GM19463 (cell line): ENCODE measurements around the gene FBN1.

Source experiments
- ATAC-seq: cut with Tn5 transposase; IDR thresholded peaks from one replicate; pipeline ENCODE4 v1.9.1; 2021; ENCODE audit warnings: mild to moderate bottlenecking, moderate library complexity; ENCODE audit not compliant: unreplicated experiment

Gene FBN1

DNA sequence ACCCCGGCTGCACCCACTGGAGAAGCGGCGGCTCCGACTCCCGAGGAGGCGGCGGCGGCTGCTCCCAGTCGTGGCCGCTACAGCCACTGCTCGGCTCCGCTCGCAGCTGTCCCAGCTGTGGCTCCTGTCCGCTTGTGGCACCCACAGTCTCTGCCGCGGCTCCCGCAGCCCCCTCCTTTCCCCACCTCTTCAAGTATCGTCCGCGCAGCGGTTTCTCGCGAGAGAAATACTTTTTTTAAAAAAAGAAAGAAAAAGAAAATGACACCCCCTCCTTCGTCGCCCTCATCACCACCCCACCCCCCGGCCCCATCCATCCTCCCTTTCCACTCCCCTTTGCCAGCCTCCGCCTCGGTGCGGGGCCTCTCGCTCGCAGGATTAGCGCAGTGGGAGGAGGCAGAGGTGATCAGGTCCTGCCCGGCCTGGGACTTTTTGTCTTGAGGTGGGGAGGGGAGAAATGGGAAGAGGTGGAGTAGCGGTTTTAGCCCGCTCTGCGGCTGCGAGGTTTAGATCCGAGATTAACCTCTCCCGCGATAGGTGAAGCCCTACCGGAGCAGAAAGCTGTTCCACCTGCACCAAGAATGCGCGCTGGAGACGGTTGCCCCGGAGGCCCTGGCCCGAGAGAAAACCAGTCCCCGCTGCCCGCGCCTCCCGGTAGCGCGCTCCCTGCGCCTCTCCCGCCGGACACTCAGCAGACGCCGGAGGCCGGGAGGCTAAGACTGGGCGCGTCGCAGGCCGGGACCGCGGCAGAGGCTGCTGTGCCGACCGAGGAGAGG is at the start of gene FBN1:
TSS of gene FBN1 (minus strand) at position 152 of the 773 bp plus-strand sequence. CDS start 940 bp downstream, outside the sequence.
- peak; percentile 56 for ATAC-seq

DNA sequence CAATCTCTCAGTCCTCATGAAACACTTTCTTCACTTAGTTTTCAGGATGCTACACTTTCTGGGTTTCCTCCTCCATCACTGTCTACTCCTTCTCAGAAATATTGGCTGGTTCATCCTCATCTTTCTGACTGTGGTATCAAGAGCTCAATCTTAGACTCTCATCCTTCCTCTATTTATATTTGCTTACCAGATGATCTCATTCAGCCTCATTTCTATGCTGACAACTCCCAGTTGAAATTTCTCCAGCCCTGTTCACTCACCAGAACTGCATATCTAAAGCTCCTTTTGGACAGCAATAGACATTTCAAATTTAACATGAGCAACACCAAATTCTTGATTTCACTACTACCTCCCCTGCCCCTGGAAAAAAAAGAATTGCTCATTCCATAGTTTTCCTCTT is 48.0 kb upstream of the FBN1 start:
- no peak for ATAC-seq

DNA sequence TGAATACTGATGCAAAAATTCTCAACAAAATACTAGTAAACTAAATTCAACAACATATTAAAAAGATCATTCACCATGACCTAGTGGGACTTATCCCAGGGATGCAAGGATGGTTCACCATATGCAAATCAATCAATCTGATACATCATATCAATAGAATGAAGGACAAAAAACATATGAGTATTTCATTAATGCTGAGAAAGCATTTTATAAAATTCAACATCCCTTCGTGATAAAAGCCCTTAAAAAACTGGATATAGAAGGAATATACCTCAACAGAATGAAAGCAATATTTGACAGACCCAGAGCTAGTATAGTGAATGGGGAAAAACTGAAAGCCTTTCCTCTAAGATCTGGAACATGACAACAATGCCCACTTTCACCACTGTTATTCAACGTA is 43.0 kb upstream of the FBN1 start:
- ATAC-seq = no peak

DNA sequence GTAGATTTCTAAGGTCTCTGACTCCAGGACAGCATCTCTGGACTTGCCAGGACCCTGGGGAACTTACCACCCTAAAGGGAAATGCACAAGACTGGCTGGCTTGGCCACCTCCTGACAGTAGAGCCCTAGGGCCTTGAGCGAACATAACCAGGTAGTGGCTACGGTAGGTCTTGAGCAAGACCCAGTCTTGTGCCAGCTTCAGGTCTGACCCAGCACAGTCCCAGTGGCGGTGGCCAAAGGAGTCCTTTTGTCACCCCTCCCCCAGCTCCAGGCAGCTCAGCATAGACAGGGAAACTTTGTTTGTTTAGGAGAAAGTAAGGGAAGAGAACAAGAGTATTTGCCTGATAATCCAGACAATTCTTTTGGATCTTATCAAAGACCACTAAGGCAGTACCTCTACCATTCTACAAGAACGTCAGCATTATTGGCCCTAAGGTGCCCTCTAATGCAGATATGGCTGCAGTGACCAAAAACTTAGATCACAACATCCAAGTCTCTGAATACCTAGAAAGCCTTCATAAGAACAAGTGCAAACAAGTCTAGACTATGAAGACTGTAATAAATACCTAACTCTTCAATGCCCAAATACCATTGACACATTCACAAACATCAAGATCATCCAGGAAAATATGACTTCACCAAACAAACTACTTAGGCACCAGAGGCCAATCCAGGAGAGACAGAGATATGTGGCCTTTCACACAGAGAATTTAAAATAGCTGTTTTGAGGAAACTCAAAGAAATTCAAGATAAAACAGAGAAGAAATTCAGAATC is 38.7 kb upstream of the FBN1 start:
- no peak for ATAC-seq

DNA sequence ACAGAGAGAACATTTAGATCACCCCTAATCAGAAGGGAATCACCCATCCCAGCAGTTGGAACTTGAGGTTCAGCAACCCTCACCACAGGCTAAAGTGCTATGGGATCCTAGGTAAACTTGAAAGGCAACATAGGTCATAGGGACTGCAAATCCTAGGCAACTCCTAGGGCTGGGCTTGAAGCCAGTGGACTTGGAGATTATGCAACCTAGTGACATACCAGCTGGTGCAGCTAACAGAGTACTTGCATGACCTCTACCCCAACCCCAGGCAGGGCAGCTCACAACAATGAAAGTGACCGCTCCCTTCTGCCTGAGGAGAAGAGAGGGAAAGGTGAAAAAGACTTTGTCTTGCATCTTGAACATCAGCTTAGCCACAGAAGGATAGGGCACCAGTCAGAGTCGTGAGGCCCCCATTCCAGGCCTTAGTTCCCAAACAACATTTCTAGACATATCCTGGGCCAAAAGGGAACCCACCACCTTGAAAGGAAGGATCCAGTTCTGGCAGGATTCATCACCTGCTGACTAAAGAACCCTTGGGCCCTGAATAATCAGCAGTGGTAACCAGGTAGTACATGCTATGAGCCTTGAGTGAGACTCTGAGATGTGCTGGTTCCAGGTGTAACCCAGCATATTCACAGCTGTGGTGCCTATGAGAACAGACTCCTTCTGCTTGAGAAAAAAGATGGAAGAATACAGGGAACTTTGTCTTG is 37.6 kb upstream of the FBN1 start:
- ATAC-seq = no peak

DNA sequence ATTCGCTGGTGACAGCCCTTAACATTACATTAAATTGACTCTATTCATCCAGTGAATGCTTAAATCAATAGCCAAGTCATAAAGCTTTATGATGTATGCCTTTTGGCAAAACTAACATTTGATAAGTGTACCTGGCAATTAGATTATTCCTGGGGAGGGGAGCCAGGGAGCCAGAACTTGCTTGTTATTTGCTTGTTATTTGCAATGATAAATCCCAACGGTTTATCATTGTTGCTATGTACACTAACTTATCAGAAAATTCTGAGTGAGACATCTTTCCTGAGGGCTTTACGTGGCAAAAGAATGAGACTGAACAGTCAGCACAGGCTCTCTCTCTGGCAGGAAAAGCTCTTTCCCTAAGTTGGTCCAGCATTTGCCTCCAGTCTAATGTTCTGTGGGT is 35.8 kb upstream of the FBN1 start:
- no peak for ATAC-seq

DNA sequence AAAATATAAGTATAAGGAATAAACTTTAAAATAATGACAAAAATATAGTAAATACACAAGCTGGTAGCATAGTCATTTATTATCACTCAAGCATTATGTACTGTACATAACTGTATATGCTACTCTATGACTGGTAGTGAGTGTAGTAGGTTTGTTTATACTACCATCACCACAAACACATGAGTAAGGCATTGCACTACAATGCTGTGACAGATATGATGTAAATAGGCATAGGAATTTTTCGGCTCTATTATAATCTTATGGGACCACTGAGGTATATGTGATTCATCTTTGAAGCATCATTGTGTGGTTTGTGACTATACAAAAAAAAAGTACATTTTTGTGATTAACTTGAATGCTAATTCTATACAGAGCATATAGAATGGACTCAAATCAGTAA is 35.3 kb upstream of the FBN1 start:
- ATAC-seq = no peak

DNA sequence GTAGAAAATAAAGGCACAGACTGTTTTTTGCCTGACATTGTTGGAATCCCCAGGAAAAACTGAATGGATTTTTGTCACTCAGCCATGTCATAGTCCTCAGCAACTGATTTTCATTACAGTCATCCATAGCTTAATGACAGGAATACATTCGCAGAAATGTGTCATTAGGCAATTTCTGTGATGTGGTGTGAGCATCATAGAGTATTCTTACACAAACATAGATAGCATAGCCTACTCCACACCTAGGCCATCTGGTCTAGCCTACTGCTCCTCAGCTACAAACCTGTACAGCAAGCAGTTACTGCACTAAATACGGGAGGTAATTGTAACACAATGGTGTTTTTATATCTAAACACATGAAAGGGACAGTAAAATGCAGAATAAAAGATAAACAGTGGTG is 34.4 kb upstream of the FBN1 start:
- ATAC-seq = no peak

DNA sequence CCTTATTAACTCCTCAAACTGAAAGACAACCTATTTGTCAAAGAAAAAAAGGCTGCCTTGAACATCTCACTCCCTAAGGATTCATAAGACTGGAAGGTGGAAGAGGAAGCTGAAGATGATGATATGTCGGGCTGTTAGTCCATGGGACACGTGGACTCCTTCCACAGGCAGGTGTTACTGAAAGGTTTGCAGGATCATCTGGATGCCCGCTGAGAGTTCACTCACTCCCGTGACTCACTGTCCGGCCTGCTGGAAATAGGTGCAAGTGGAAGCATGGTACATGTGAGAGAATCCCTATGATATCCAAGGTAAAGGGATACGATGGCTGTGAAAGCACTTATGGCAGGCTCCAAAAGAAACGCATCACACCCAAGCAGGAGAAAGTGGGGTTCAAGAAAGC is 33.3 kb upstream of the FBN1 start:
- no peak for ATAC-seq

DNA sequence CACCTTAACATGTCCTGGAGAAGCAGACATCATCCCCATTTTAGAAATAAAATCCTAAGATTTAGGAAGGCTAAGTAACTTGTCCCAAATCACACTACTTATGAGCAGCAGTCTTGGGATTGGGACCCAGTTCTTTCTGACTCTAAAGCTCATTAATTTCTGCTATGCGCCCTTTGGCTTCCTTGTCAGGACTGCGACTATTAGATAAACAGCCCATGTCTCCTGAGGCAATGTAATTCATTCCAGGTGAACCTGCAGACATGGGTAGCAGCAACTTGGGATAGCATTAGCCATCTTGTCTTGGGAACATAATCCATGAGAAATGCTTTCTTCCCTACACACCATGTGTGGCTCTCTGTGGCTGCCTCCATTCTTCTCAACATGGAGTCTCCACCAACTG is 32.3 kb upstream of the FBN1 start:
- no peak for ATAC-seq

DNA sequence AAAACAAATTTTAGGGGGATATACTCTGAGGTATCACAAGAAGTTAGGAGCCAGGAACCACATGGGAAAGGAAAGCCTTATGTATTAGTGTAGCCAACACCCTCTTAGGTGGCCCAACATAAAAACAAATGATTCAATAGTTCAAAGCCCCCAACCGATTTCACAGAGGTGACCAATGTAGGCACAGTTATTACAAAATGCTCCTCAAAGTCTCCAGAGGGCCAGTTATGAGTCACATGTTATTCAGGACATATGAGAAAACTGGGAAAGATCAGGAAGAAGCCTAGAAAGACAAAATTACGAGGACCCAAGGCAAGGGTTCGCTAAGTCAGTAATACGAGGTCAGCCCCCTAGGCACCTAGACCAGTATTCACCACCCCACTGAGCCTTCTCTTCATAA is 29.9 kb upstream of the FBN1 start:
- ATAC-seq = no peak

DNA sequence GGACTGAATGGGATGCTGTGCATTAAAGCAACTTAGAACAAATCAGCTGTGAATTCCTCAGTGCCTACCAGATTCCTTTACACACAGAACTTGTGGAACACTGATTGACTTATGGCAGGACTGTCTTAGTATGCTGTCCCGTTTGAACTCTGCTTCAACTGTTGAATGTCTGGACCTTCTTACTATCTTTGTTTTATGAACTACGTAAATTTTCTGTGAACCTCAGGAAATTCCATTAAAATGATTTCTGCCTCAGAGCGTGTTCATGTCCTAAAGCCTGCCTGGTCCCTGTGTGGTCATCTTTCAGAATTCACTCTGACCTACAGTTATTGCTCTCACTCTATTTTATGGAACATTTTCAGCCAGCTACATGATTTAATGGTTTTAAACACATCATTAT is 29.4 kb upstream of the FBN1 start:
- no peak for ATAC-seq

DNA sequence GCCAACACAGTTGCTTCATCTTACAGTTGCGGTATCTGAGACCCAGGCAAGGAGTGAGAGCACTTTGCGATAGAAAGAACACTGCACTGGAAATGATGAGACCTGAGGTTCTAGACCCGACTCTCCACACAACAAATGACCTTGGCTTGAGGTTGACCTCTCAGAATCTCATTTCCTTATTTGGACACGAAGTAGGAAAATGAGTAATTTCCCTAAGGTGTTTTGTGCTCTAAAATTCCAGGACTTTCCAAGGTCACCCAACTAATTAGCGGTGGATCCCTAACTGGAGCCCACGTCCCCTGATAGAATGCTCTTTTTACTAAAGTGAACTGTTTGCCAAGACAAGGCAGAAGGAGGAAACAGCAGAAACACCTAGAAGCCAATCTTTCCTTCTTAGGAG is 26.7 kb upstream of the FBN1 start:
- no peak for ATAC-seq

DNA sequence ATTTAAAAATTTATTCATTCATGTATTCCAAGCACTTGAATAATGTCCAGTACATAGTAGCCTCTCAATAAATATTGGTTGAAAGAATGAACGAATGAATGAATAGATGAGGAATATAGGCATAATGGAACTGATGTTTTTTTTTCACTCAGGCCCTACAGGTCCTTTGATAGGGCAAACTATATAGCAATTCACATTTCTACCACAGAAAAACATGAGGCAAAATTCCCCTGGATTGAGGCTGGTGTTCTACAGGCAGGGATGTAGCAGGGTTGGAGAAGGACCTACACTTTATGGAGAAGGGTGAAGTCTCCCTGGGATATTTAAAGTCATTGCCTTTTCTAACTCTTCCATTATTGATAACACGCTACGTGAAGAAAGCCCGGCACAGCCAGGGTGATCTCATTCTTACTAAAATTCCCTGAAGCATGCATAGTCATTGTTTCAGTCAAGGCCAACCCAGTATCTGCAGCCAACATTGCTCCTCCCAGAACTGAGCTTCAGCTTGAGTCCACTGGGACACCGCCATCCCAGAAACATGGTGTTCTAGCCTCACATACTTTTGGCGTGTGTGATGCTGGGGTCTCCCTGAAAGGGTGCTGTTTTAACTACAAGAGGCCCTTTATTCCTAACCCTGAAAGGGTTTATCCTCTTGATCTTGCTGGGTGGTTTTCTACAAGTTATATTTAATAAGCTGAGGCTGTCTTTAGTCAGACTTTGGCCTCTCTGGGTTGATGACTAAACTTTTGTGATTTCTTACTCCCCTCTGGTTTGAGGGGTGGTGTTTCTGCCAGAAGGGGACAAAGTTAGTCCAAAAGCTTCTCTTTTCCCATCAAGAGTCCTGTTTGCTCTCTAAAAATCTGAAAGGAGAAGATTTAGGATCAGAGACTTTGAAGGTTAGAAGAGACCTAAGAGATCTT is 25.9 kb upstream of the FBN1 start:
- ATAC-seq = no peak

DNA sequence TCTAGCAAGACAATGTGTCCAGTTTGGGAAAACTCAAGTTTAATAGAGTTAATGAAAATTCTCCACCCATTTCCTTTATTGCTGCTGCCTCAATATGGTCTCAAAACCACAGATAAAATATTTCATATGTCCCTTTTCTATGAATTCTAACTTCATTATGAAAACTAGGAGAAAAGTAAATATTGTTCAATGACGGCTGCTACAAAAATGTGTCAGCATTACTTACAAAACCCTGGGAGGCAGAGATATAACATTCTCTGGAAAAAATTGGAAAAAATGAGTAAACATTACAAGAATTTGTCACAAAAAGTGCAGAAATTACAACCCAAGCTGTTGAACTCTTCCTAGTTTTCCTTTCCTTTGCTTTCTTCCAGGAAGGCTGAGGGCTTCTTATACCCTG is 22.2 kb upstream of the FBN1 start:
- ATAC-seq = no peak

DNA sequence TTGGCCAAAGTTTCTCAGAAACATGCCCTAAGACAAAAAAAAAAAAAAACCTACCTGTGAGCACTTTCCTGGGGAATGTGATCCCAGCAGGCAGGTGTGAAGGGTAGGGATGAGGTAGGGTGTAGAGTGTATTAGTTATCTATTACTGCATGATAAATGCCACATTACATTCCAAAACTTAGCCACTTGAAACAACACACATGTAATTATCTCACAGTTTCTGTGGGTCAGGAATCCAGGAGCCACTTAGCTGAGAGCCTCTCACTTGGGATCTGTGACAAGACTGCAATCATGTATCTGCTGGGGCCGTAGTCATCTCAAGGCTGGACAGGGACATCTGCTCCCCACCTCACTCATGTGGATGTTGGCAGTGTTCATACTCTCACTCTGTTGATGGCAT is 18.9 kb upstream of the FBN1 start:
- ATAC-seq = no peak

DNA sequence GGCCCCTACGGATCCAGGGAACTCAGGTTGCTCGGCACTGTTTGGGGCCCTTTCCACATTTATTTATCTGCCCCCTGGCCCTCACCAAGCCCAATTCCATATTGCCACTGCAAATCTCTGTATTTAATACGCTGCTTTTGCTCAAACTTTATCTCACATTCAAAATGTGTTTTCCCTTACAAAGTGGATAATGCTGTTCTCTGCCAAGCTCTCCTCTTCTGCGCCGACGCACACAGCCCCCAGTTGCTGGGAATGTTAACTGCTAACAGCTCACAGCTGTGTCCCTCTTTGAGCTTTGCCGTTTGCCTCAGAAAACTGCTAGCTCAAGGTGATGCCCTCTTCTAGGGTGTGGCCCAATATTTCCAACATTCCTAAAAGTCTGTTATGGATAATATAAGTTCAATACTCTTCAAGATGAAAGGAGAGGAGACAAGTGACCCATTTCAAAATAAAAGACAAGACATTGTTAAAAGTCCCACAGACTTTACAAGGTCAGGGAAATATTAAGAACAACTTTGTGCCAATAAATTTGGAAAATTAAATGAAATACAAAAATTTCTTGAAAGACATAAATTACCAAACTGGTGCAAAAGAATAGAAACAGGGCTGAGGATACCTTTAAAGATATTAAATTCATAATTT is 12.6 kb upstream of the FBN1 start:
- no peak for ATAC-seq

DNA sequence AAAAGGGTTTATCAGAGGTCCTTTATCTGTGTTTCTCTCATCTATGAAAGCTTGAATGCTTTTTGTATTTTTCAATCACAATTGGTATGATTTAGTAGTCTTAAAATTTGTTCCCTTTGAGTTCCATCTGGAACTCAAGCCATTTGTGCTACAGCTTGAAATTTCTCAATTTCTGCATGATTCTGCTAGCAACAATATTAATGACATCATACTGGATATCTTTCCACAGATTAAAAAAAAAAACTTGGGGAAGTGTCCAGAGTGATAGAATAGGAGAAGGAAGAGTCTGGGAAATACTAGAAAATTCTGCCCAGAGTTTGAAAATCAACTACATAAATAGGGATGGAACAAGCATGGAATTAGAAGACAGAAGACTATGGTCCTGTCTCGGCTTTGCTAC is 9.3 kb upstream of the FBN1 start:
- ATAC-seq = no peak

DNA sequence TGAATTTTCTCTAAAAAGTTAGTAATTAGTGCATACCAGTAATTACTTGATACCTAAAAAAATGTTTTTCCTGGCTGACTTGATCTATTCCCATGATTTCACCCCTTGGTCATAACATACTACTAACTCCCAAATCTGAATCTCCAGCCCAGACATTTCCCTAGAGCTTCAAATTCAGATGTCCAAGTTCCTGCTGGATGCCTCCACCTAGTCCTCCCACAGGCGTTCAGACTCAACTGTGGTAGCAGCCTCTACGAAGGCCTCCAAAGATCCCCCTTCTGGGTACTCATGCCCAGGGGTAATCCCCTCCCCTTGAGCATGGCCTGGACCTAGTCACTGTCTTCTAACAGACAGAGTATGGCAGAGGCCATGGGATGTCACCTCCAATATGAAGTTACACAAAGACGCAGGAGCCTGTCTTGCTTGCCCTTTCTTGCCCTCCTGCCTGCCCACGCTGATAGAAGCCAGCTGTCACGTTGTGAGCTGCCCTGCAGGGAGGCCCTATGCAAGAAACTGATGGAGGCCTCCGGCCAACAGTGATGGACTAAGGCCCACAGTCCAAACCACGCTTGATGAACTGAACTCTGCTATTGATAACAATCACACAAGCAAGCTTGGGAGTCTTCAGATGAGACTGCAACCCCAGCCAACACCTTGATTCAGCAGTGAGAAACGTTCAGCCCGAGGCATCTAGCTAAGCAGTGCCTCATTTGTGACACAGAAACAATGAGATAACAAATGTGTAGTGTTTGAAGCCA is 8.6 kb upstream of the FBN1 start:
- ATAC-seq = no peak

DNA sequence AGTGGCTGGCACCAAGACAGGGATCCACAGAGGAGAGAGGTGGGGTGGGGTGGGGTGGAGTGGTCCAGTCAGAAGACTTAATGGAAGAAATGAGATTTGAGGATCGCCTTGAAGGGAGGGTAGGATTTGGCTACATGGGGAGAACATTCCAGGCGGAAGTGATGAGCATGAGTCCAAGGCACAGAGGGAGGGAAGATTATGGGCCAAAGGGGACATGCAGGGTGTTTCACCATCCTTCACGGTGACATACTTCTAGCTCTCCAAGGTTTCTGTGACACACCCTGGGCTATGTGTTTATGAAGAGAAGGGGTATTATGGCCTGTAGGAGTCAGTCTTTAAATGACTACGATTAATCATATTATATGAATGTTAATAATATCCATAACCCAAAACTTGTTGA is 7.7 kb upstream of the FBN1 start:
- ATAC-seq = no peak
